Measurements from ENCODE around the gene ERBB4.

DNA sequence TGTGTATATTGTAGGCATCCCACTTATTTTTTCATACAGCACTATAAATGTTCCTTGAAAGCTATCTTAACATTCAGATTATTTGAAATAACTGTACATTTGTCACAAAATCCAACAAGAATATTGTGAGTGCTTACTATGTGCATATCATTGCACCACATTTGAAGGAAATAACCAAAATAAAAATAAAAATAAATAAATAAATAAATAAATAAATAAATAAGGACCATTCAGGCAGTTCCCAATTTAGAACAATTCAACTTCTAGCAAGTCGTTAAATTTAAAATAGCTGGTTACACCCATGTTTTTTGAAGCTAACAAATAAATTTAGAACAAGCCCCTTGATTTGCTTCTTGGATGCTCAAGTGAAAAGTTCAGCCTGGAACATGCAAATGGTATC, 548.3 kb downstream of the ERBB4 start:
- TF ChIP-seq, protein P1, sequence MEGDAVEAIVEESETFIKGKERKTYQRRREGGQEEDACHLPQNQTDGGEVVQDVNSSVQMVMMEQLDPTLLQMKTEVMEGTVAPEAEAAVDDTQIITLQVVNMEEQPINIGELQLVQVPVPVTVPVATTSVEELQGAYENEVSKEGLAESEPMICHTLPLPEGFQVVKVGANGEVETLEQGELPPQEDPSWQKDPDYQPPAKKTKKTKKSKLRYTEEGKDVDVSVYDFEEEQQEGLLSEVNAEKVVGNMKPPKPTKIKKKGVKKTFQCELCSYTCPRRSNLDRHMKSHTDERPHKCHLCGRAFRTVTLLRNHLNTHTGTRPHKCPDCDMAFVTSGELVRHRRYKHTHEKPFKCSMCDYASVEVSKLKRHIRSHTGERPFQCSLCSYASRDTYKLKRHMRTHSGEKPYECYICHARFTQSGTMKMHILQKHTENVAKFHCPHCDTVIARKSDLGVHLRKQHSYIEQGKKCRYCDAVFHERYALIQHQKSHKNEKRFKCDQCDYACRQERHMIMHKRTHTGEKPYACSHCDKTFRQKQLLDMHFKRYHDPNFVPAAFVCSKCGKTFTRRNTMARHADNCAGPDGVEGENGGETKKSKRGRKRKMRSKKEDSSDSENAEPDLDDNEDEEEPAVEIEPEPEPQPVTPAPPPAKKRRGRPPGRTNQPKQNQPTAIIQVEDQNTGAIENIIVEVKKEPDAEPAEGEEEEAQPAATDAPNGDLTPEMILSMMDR (IDR thresholded peaks at IDR 0.05; ENCODE audit: low read depth, low read length, poor library complexity, severe bottlenecking): no peak
- no peak for TF ChIP-seq EZH2phosphoT487 (IDR thresholded peaks at IDR 0.05; ENCODE audit: borderline replicate concordance, low read length)

All from DOHH2 (cell line).